GM18867 (cell line): ENCODE data around the gene TAF1B.

Experiments
- ATAC-seq: cut with Tn5 transposase; IDR thresholded peaks from one replicate; pipeline ENCODE4 v1.9.1; 2021; ENCODE audit warnings: mild to moderate bottlenecking, moderate library complexity; ENCODE audit not compliant: unreplicated experiment

TAF1B gene

GRCh38 chr2:9843229-9844035 is at the start of gene TAF1B:
Gene TAF1B (plus strand): TSS chr2:9843474. CDS start chr2:9843542, 68 bp downstream.
- peak; percentile 88 for ATAC-seq

GRCh38 chr2:9793918-9794717 is 49.2 kb upstream of the TAF1B start:
- ATAC-seq, result no peak

- no peak for ATAC-seq
Measured at GRCh38 chr2:9795071-9795470, 48.2 kb upstream of the TAF1B start.

GRCh38 chr2:9796056-9797010 is 46.9 kb upstream of the TAF1B start:
- ATAC-seq, result no peak

GRCh38 chr2:9797086-9797485 is 46.2 kb upstream of the TAF1B start:
- no peak for ATAC-seq

GRCh38 chr2:9797681-9798556 is 45.4 kb upstream of the TAF1B start:
- no peak for ATAC-seq

- no peak for ATAC-seq
Measured at GRCh38 chr2:9799011-9799596, 44.2 kb upstream of the TAF1B start.

- ATAC-seq, result peak; percentile 85
Measured at GRCh38 chr2:9799729-9800632, 43.3 kb upstream of the TAF1B start.

GRCh38 chr2:9800639-9800974 is 42.7 kb upstream of the TAF1B start:
- ATAC-seq, result no peak

- peak; percentile 50 for ATAC-seq
Measured at GRCh38 chr2:9800975-9801726, 42.1 kb upstream of the TAF1B start.

GRCh38 chr2:9802576-9802993 is 40.7 kb upstream of the TAF1B start:
- no peak for ATAC-seq

- no peak for ATAC-seq
Measured at GRCh38 chr2:9803023-9803805, 40.1 kb upstream of the TAF1B start.

GRCh38 chr2:9805435-9806297 is 37.6 kb upstream of the TAF1B start:
- no peak for ATAC-seq

GRCh38 chr2:9806298-9806610 is 37.0 kb upstream of the TAF1B start:
- no peak for ATAC-seq

GRCh38 chr2:9806656-9807055 is 36.6 kb upstream of the TAF1B start:
- no peak for ATAC-seq

- no peak for ATAC-seq
Measured at GRCh38 chr2:9807056-9807455, 36.2 kb upstream of the TAF1B start.
